Neural crest cell (in vitro differentiated cells): ENCODE measurements around the gene SNAP47. TPM values are rescaled to one million over a fixed set of nuclear protein-coding genes. Genes with fewer than 3 reads are reported as not detected.

Experiments used
- DNase-seq: peaks from one replicate; pipeline ENCODE4 v3.0.0; 2021; ENCODE audit warnings: low read depth, mixed read lengths, low spot score
- H3K27ac Mint-ChIP-seq: one replicate; pipeline ENCODE4 v1.8.0; 2021; ENCODE audit warnings: mild to moderate bottlenecking, mixed read lengths; ENCODE audit not compliant: unreplicated experiment
- H3K27me3 Mint-ChIP-seq: 2 replicates; pipeline ENCODE4 v1.8.0; 2021; ENCODE audit warnings: low read depth, mild to moderate bottlenecking, mixed read lengths
- H3K36me3 Mint-ChIP-seq: 2 replicates; pipeline ENCODE4 v1.8.0; 2021; ENCODE audit warnings: low read depth, mild to moderate bottlenecking, mixed read lengths
- H3K4me1 Mint-ChIP-seq: 2 replicates; pipeline ENCODE4 v1.8.0; 2021; ENCODE audit warnings: mixed read lengths
- H3K4me3 Mint-ChIP-seq: one replicate; pipeline ENCODE4 v1.8.0; 2021; ENCODE audit warnings: mild to moderate bottlenecking, mixed read lengths
- H3K9me3 Mint-ChIP-seq: 2 replicates; pipeline ENCODE4 v1.8.0; 2021; ENCODE audit warnings: mixed read lengths
- total RNA-seq: library from RNA; stranded (reverse); gene quantifications from 2 replicates; pipeline ENCODE4 v1.2.1, GENCODE V29; 2021
- TF ChIP-seq, protein P1 (sequence below): fragments of 200-600 bp; sonication (generic); conservative IDR thresholded peaks from 2 replicates; pipeline ENCODE4 v1.5.0; 2021; ENCODE audit warnings: antibody characterized with exemption, mild to moderate bottlenecking

The SNAP47 gene
- total RNA-seq, 1 donor from 2014 or later: 45.3 TPM

DNA sequence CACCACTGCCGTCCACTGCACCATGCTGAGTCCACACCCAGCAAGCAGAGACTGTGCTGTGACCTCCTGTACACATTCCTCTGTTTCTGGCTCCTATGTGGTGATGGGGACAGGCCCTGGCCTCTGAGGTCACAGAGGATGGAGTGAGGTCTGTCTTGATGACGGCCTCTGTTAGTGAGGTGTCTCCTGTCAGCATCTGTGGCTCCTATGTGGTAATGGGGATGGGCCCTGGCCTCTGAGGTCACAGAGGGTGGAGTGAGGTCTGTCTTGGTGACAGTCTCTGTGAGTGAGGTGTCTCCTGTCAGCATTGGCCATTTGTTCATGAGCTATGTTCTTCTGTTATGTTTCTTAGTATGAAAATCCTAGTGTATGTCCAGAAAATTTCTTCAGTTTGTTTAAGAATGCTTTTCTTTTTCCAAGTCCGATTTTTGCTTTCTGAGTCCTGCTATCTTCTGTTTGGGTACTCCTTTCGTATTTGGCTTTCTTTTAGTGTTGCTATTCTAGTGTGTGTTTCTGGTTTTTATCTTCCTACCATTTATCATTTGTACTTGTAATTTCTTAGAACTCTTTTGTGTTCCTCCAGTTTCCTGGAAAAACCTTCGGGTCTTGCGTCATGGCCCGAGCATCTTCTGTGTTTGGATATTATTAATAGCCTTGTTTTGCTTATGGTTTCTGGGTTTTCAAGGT lies 13.4 kb downstream of the SNAP47 start:
- Mint-ChIP-seq H3K4me1 (peaks cover 3% of the 10 kb centered on the region), H3K27me3 (no peaks in the 10 kb centered on the region), H3K36me3 (no peaks in the 10 kb centered on the region), H3K27ac (no peak overlapping the region), H3K9me3 (no peaks in the 10 kb centered on the region), H3K4me3 (no peak overlapping the region)
- TF ChIP-seq, protein P1, sequence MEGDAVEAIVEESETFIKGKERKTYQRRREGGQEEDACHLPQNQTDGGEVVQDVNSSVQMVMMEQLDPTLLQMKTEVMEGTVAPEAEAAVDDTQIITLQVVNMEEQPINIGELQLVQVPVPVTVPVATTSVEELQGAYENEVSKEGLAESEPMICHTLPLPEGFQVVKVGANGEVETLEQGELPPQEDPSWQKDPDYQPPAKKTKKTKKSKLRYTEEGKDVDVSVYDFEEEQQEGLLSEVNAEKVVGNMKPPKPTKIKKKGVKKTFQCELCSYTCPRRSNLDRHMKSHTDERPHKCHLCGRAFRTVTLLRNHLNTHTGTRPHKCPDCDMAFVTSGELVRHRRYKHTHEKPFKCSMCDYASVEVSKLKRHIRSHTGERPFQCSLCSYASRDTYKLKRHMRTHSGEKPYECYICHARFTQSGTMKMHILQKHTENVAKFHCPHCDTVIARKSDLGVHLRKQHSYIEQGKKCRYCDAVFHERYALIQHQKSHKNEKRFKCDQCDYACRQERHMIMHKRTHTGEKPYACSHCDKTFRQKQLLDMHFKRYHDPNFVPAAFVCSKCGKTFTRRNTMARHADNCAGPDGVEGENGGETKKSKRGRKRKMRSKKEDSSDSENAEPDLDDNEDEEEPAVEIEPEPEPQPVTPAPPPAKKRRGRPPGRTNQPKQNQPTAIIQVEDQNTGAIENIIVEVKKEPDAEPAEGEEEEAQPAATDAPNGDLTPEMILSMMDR: no peak
- DNase-seq: no peak

DNA sequence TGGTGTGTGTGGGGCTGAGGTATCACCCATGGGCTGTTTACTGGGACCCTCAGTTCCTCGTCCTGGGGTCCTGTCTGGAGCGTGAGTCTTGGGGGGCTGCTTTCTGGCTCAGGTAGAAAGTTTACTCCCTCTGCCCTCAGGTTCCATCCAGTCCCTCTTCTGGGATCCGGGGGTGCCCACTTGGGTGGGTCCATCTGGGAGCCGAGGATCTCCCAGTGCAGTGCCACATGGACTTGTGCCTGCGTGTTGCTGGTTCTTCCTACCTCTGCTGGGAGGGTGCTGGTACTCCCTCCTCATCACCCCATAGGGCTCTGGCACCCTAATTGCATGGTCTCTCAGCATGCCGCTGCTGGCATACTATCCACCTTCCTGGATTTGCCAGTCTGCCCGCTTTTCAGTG lies 14.0 kb downstream of the SNAP47 start:
- no peaks in the 10 kb centered on the region for H3K9me3 Mint-ChIP-seq
- no peaks in the 10 kb centered on the region for H3K36me3 Mint-ChIP-seq
- no peak for DNase-seq
- H3K4me3 Mint-ChIP-seq: no peak overlapping the region
- TF ChIP-seq, protein P1: no peak
- no peak overlapping the region for H3K27ac Mint-ChIP-seq
- peaks cover 3% of the 10 kb centered on the region for H3K4me1 Mint-ChIP-seq
- H3K27me3 Mint-ChIP-seq: no peaks in the 10 kb centered on the region

- H3K4me3 Mint-ChIP-seq: no peak overlapping the region
- peaks cover 3% of the 10 kb centered on the region for H3K4me1 Mint-ChIP-seq
- TF ChIP-seq, protein P1: no peak
- H3K36me3 Mint-ChIP-seq: no peaks in the 10 kb centered on the region
- no peaks in the 10 kb centered on the region for H3K9me3 Mint-ChIP-seq
- DNase-seq: no peak
- H3K27me3 Mint-ChIP-seq: no peaks in the 10 kb centered on the region
- no peak overlapping the region for H3K27ac Mint-ChIP-seq
Observed at GRCh38 chr1:227749916-227750710, 14.9 kb downstream of the SNAP47 start.

GRCh38 chr1:227753999-227754711 lies 18.9 kb downstream of the SNAP47 start:
- DNase-seq: no peak
- H3K36me3 Mint-ChIP-seq: no peaks in the 10 kb centered on the region
- H3K27me3 Mint-ChIP-seq: no peaks in the 10 kb centered on the region
- H3K4me1 Mint-ChIP-seq: no peaks in the 10 kb centered on the region
- TF ChIP-seq, protein P1: no peak
- H3K9me3 Mint-ChIP-seq: no peaks in the 10 kb centered on the region
- no peak overlapping the region for H3K27ac Mint-ChIP-seq
- no peak overlapping the region for H3K4me3 Mint-ChIP-seq

GRCh38 chr1:227754958-227755357 lies 19.7 kb downstream of the SNAP47 start:
- Mint-ChIP-seq H3K36me3 (no peaks in the 10 kb centered on the region), H3K4me1 (no peaks in the 10 kb centered on the region), H3K27me3 (no peaks in the 10 kb centered on the region), H3K9me3 (no peaks in the 10 kb centered on the region), H3K27ac (no peak overlapping the region), H3K4me3 (no peak overlapping the region)
- DNase-seq: no peak
- TF ChIP-seq, protein P1: no peak
